ENCODE data around the gene ADGRL3. TPM values are rescaled to one million over a fixed set of nuclear protein-coding genes. Genes with fewer than 3 reads are reported as not detected.

ADGRL3 gene
- total RNA-seq, 2 experiments from 2014 or later = not detected

GRCh38 chr4:62070291-62070852, 870.2 kb downstream of the ADGRL3 start:
- H3K27ac ChIP-seq (ENCODE audit: low read depth, low read length, poor library complexity, severe bottlenecking) = no peak overlapping the region
- H3K9me2 ChIP-seq (ENCODE audit: insufficient read depth, low read length) = no peaks in the 10 kb centered on the region
- H3K4me2 ChIP-seq (ENCODE audit: low read length) = no peak overlapping the region
- ChIA-PET CTCF (ENCODE audit: unreplicated experiment) (no interaction called here), POLR2A (no interaction called here)
- H2AFZ ChIP-seq (ENCODE audit: low read length) = no peak overlapping the region
- H3K4me3 ChIP-seq (ENCODE audit: low read depth, low read length, poor library complexity, severe bottlenecking) = no peak overlapping the region
- TF ChIP-seq CTCF (conservative IDR thresholded peaks at IDR 0.05; ENCODE audit: low read length) = no peak
- TF ChIP-seq EZH2phosphoT487 (IDR thresholded peaks at IDR 0.05; ENCODE audit: borderline replicate concordance, low read depth, low read length) = no peak
- no TSS peak for BruUV-seq (replicated peaks)
- DNase-seq (ENCODE audit: low spot score) = no peak
- H3K79me2 ChIP-seq (ENCODE audit: insufficient read depth, low read depth, low read length) = no peaks in the 10 kb centered on the region
- intact Hi-C loops (cut with micrococcal nuclease; ENCODE audit: unreplicated experiment) = no loop called here
- H4K20me1 ChIP-seq (ENCODE audit: insufficient read depth, low read length) = no peaks in the 10 kb centered on the region
- no peaks in the 10 kb centered on the region for H3K4me1 ChIP-seq (ENCODE audit: insufficient read depth, low read length, poor library complexity, severe bottlenecking)
- no peaks in the 10 kb centered on the region for H3K36me3 ChIP-seq (ENCODE audit: insufficient read depth, low read length)
- H3K9me3 ChIP-seq (ENCODE audit: low read length) = 0 out of 2 replicates have a peak, but pooled peaks cover 3% of the 10 kb centered on the region

GRCh38 chr4:62075089-62075488, 875.0 kb downstream of the ADGRL3 start:
- H4K20me1 ChIP-seq (ENCODE audit: insufficient read depth, low read length) = no peaks in the 10 kb centered on the region
- TF ChIP-seq EZH2phosphoT487 (IDR thresholded peaks at IDR 0.05; ENCODE audit: borderline replicate concordance, low read depth, low read length) (no peak), CTCF (conservative IDR thresholded peaks at IDR 0.05; ENCODE audit: low read length) (no peak)
- no TSS peak for BruUV-seq (replicated peaks)
- no peaks in the 10 kb centered on the region for H3K79me2 ChIP-seq (ENCODE audit: insufficient read depth, low read depth, low read length)
- no peak overlapping the region for H3K4me3 ChIP-seq (ENCODE audit: low read depth, low read length, poor library complexity, severe bottlenecking)
- no peaks in the 10 kb centered on the region for H3K9me2 ChIP-seq (ENCODE audit: insufficient read depth, low read length)
- H2AFZ ChIP-seq (ENCODE audit: low read length) = no peak overlapping the region
- no peak overlapping the region for H3K27ac ChIP-seq (ENCODE audit: low read depth, low read length, poor library complexity, severe bottlenecking)
- H3K4me1 ChIP-seq (ENCODE audit: insufficient read depth, low read length, poor library complexity, severe bottlenecking) = no peaks in the 10 kb centered on the region
- no peaks in the 10 kb centered on the region for H3K9me3 ChIP-seq (ENCODE audit: low read length)
- ChIA-PET POLR2A (no interaction called here), CTCF (ENCODE audit: unreplicated experiment) (no interaction called here)
- intact Hi-C loops (cut with micrococcal nuclease; ENCODE audit: unreplicated experiment) = no loop called here
- H3K36me3 ChIP-seq (ENCODE audit: insufficient read depth, low read length) = no peaks in the 10 kb centered on the region
- DNase-seq (ENCODE audit: low spot score) = no peak
- no peak overlapping the region for H3K4me2 ChIP-seq (ENCODE audit: low read length)

GRCh38 chr4:62075521-62075920, 875.4 kb downstream of the ADGRL3 start:
- Histone ChIP-seq H3K79me2 (ENCODE audit: insufficient read depth, low read depth, low read length) (no peaks in the 10 kb centered on the region), H3K27ac (ENCODE audit: low read depth, low read length, poor library complexity, severe bottlenecking) (no peak overlapping the region), H3K4me3 (ENCODE audit: low read depth, low read length, poor library complexity, severe bottlenecking) (no peak overlapping the region), H2AFZ (ENCODE audit: low read length) (no peak overlapping the region), H3K9me3 (ENCODE audit: low read length) (no peaks in the 10 kb centered on the region), H3K9me2 (ENCODE audit: insufficient read depth, low read length) (no peaks in the 10 kb centered on the region), H3K4me1 (ENCODE audit: insufficient read depth, low read length, poor library complexity, severe bottlenecking) (no peaks in the 10 kb centered on the region), H4K20me1 (ENCODE audit: insufficient read depth, low read length) (no peaks in the 10 kb centered on the region), H3K36me3 (ENCODE audit: insufficient read depth, low read length) (no peaks in the 10 kb centered on the region), H3K4me2 (ENCODE audit: low read length) (no peak overlapping the region)
- CTCF ChIA-PET (ENCODE audit: unreplicated experiment) = no interaction called here
- no peak for TF ChIP-seq CTCF (conservative IDR thresholded peaks at IDR 0.05; ENCODE audit: low read length)
- TF ChIP-seq EZH2phosphoT487 (IDR thresholded peaks at IDR 0.05; ENCODE audit: borderline replicate concordance, low read depth, low read length) = no peak
- no peak for DNase-seq (ENCODE audit: low spot score)
- intact Hi-C loops (cut with micrococcal nuclease; ENCODE audit: unreplicated experiment) = no loop called here
- POLR2A ChIA-PET = no interaction called here
- no TSS peak for BruUV-seq (replicated peaks)

Measured in OCI-LY7 (cell line).